HepG2 (cell line): ENCODE results near the gene SERINC2. TPM values are rescaled to one million over a fixed set of nuclear protein-coding genes. Genes with fewer than 3 reads are reported as not detected.

ENCODE experiments used
- BRCA1 ChIP-seq: sonication (generic); formaldehyde crosslinking; IDR thresholded peaks from 2 replicates; pipeline ENCODE4 v1.4.0; 2020; ENCODE audit warnings: missing genetic modification reagents
- HDAC1 ChIP-seq: sonication (generic); formaldehyde crosslinking; IDR thresholded peaks from 2 replicates; pipeline ENCODE4 v1.5.1; 2020; ENCODE audit warnings: mild to moderate bottlenecking, missing genetic modification reagents
- MTA1 ChIP-seq: sonication (generic); formaldehyde crosslinking; IDR thresholded peaks from 2 replicates; pipeline ENCODE4 v1.4.0; 2020; ENCODE audit warnings: missing genetic modification reagents, mild to moderate bottlenecking, borderline replicate concordance
- MXI1 ChIP-seq: IDR thresholded peaks from 3 replicates; pipeline ENCODE4 v1.6.1; 2012; ENCODE audit warnings: low read depth, low read length, inconsistent platforms, borderline replicate concordance
- POLR2AphosphoS5 ChIP-seq: IDR thresholded peaks from 2 replicates; pipeline ENCODE4 v1.6.1; 2012; ENCODE audit warnings: low read depth, low read length
- SALL1 ChIP-seq: sonication (generic); formaldehyde crosslinking; IDR thresholded peaks from 2 replicates; pipeline ENCODE4 v1.8.0; 2022; ENCODE audit warnings: mild to moderate bottlenecking, missing genetic modification reagents
- SALL2 ChIP-seq: sonication (generic); formaldehyde crosslinking; IDR thresholded peaks from 2 replicates; pipeline ENCODE4 v1.8.1; 2023; ENCODE audit warnings: mild to moderate bottlenecking, missing genetic modification reagents, inconsistent platforms
- ZNF350 ChIP-seq: sonication (generic); formaldehyde crosslinking; IDR thresholded peaks from 2 replicates; pipeline ENCODE4 v1.4.0; 2020; ENCODE audit warnings: mild to moderate bottlenecking, low read depth, missing genetic modification reagents, borderline replicate concordance
- ZNF468 ChIP-seq: sonication (generic); formaldehyde crosslinking; IDR thresholded peaks from 2 replicates; pipeline ENCODE4 v1.8.0; 2022; ENCODE audit warnings: mild to moderate bottlenecking, moderate library complexity, missing genetic modification reagents
- ZNF766 ChIP-seq: sonication (generic); formaldehyde crosslinking; IDR thresholded peaks from 2 replicates; pipeline ENCODE4 v1.5.0; 2020; ENCODE audit warnings: missing genetic modification reagents, borderline replicate concordance
- ZNF775 ChIP-seq: sonication (generic); formaldehyde crosslinking; IDR thresholded peaks from 2 replicates; pipeline ENCODE4 v1.4.0; 2020; ENCODE audit warnings: missing genetic modification reagents, mild to moderate bottlenecking, moderate library complexity, borderline replicate concordance
- ZNF777 ChIP-seq: sonication (generic); formaldehyde crosslinking; IDR thresholded peaks from 2 replicates; pipeline ENCODE4 v1.4.0; 2020; ENCODE audit warnings: missing genetic modification reagents
- polyA plus RNA-seq, 8 experiments: library from polyadenylated mRNA; depleted of rRNA in 3 of 8; stranded (reverse) in 7 of 8; unstranded in 1 of 8; fragments of >200 nt; fragmentation: Illumina TruSeq in 4 of 8; extraction: Trizol in 4 of 8; gene quantifications; 2 replicates each; pipeline versions ENCODE4 v1.2.1 to v1.2.3, GENCODE V29; 2011 to 2016; ENCODE audit warnings: low read depth in 4 of 8, missing spikeins in 1 of 8, mixed read lengths in 1 of 8; ENCODE audit not compliant: insufficient read depth in 1 of 8
- total RNA-seq, 5 experiments: library from RNA; depleted of rRNA; stranded (reverse); fragments of >200 nt; fragmentation: Illumina TruSeq; extraction: Trizol; gene quantifications; 2 replicates each; pipeline ENCODE4 v1.2.3, GENCODE V29; 2016; ENCODE audit warnings: low read depth in 1 of 5
- TF ChIP-seq, protein P1 (sequence below): sonication (generic); formaldehyde crosslinking; IDR thresholded peaks from 2 replicates; pipeline ENCODE4 v1.4.0; 2020; ENCODE audit warnings: mild to moderate bottlenecking, missing genetic modification reagents
- TF ChIP-seq, protein P2 (sequence below): sonication (generic); formaldehyde crosslinking; IDR thresholded peaks from 2 replicates; pipeline ENCODE4 v1.4.0; 2020; ENCODE audit warnings: mild to moderate bottlenecking, missing genetic modification reagents
- TF ChIP-seq, protein P3 (sequence below): sonication (generic); formaldehyde crosslinking; IDR thresholded peaks from 2 replicates; pipeline ENCODE4 v1.5.0; 2020; ENCODE audit warnings: mild to moderate bottlenecking, missing genetic modification reagents, borderline replicate concordance

Gene SERINC2
- total and polyA plus RNA-seq, 2 of the 13 experiments (the other 11 are each of a cell fraction or from before 2014, with no cell fraction given): 4.8 to 126 TPM

DNA sequence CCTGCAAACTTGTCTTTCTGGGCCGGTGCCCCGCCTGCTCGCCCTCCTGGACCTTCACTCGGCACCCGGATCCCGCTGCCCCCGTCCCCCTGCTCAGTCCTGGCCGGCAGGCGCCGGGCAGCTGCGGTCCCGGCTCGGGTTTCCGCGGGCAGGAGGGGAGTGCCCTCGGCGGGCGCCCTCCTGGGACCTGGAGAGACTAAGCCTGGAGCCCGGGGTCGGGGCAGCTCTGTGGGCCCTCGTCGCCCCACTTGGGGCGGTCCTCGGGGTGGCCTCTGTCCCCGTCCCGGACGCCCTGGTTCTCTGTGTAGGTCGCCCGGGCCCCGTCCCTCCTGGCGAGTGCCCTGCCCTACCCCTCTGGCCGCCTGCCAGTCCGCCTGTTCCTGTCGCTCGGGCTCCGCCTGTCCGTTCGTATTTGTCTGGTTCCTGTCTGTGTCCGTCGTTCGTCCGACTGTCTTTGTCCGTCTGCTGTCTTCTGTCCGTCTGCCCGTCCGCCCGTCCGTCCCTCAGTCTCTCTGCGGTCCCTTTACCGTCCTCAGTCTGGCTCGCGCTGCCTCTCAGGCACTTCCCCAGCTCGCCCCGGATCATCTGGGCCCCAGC lies 490 bp downstream of the SERINC2 start (continued):
- TF ChIP-seq, protein P1, sequence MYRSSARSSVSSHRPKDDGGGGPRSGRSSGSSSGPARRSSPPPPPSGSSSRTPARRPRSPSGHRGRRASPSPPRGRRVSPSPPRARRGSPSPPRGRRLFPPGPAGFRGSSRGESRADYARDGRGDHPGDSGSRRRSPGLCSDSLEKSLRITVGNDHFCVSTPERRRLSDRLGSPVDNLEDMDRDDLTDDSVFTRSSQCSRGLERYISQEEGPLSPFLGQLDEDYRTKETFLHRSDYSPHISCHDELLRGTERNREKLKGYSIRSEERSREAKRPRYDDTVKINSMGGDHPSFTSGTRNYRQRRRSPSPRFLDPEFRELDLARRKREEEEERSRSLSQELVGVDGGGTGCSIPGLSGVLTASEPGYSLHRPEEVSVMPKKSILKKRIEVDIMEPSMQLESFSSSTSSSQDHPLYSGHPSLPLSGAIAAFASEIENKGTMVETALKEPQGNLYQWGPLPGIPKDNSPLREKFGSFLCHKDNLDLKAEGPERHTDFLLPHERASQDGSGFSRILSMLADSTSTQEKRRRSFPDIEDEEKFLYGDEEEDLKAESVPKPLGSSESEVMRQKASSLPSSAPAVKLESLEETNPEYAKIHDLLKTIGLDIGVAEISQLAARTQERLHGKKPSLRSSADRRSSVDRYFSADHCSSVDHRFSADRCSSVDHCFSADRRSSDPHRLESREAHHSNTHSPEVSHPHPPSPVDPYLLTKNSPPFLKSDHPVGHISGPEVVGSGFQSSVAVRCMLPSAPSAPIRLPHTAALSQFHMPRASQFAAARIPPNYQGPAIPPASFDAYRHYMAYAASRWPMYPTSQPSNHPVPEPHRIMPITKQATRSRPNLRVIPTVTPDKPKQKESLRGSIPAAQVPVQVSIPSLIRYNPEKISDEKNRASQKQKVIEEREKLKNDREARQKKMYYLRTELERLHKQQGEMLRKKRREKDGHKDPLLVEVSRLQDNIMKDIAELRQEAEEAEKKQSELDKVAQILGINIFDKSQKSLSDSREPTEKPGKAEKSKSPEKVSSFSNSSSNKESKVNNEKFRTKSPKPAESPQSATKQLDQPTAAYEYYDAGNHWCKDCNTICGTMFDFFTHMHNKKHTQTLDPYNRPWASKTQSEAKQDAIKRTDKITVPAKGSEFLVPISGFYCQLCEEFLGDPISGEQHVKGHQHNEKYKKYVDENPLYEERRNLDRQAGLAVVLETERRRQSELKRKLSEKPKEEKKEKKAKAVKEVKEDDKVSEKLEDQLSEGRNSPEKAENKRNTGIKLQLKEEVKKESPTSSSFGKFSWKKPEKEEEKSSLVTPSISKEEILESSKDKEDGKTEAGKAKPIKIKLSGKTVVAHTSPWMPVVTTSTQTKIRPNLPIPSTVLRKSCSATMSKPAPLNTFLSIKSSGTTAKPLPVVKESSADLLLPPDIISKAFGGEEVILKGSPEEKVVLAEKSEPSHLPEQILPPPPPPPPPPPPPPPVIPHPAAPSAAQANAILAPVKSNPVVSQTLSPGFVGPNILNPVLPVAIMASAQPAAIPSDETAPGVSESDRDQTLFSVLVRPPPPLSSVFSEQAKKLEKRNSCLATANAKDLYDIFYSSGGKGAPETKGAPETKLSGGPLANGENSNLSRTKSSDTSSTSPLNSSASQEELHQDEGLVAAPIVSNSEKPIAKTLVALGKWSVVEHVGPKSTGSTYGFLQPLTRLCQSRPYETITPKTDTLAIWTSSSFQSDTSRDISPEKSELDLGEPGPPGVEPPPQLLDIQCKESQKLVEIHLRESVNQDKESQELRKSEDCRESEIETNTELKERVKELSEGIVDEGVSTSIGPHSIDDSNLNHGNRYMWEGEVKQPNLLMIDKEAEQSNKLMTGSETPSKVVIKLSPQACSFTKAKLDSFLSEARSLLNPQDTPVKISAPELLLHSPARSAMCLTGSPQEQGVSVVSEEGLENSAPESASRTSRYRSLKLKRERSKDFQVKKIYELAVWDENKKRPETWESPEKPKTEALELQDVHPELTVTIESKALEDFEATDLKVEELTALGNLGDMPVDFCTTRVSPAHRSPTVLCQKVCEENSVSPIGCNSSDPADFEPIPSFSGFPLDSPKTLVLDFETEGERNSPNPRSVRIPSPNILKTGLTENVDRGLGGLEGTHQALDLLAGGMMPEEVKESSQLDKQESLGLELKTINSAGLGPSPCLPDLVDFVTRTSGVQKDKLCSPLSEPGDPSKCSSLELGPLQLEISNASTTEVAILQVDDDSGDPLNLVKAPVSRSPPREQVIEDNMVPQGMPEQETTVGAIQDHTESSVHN (CRISPR knock-in tag): 0 out of 2 replicates have a peak, but pooled peaks have one; percentile 54
- TF ChIP-seq, protein P2, sequence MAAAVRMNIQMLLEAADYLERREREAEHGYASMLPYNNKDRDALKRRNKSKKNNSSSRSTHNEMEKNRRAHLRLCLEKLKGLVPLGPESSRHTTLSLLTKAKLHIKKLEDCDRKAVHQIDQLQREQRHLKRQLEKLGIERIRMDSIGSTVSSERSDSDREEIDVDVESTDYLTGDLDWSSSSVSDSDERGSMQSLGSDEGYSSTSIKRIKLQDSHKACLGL (CRISPR knock-in tag): peak; percentile 6; the same call in 1 of the 2 replicates
- TF ChIP-seq ZNF468 (CRISPR knock-in tag) (peak; percentile 32; the same call in 1 of the 2 replicates), MXI1 (peak; percentile 11; the same call in 1 of the 3 replicates), ZNF350 (0 out of 2 replicates have a peak, but pooled peaks have one; percentile 18), SALL2 (CRISPR knock-in tag) (0 out of 2 replicates have a peak, but pooled peaks have one; percentile 37), POLR2AphosphoS5 (no peak), MTA1 (CRISPR knock-in tag) (peak; percentile 65; the same call in 1 of the 2 replicates), BRCA1 (no peak), ZNF766 (CRISPR knock-in tag) (0 out of 2 replicates have a peak, but pooled peaks have one; percentile 4), ZNF777 (CRISPR knock-in tag) (peak; percentile 90), HDAC1 (CRISPR knock-in tag) (peak; percentile 63; the same call in 1 of the 2 replicates), SALL1 (CRISPR knock-in tag) (peak; percentile 26), ZNF775 (CRISPR knock-in tag) (no peak)
- TF ChIP-seq, protein P3, sequence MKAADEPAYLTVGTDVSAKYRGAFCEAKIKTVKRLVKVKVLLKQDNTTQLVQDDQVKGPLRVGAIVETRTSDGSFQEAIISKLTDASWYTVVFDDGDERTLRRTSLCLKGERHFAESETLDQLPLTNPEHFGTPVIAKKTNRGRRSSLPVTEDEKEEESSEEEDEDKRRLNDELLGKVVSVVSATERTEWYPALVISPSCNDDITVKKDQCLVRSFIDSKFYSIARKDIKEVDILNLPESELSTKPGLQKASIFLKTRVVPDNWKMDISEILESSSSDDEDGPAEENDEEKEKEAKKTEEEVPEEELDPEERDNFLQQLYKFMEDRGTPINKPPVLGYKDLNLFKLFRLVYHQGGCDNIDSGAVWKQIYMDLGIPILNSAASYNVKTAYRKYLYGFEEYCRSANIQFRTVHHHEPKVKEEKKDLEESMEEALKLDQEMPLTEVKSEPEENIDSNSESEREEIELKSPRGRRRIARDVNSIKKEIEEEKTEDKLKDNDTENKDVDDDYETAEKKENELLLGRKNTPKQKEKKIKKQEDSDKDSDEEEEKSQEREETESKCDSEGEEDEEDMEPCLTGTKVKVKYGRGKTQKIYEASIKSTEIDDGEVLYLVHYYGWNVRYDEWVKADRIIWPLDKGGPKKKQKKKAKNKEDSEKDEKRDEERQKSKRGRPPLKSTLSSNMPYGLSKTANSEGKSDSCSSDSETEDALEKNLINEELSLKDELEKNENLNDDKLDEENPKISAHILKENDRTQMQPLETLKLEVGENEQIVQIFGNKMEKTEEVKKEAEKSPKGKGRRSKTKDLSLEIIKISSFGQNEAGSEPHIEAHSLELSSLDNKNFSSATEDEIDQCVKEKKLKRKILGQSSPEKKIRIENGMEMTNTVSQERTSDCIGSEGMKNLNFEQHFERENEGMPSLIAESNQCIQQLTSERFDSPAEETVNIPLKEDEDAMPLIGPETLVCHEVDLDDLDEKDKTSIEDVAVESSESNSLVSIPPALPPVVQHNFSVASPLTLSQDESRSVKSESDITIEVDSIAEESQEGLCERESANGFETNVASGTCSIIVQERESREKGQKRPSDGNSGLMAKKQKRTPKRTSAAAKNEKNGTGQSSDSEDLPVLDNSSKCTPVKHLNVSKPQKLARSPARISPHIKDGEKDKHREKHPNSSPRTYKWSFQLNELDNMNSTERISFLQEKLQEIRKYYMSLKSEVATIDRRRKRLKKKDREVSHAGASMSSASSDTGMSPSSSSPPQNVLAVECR (CRISPR knock-in tag): 0 out of 2 replicates have a peak, but pooled peaks have one; percentile 27
